K562 (cell line): ENCODE data around the gene FCRL1. TPM values are rescaled to one million over a fixed set of nuclear protein-coding genes. Genes with fewer than 3 reads are reported as not detected.

Experiments
- ATAC-seq: fragments of 200-7000 bp; cut with Tn5 transposase; 3 replicates; pipeline ENCODE4 v1.9.1; 2020; ENCODE audit warnings: moderate library complexity
- BruUV-seq: library from RNA; stranded (reverse); fragments of 400-500 nt; replicated peaks from 2 replicates; lab custom pipeline; 2021; lab: Mats Ljungman, UMichigan
- CTCF ChIA-PET: fragments of 300-600 bp; formaldehyde crosslinking; extraction: SDS; loops from one replicate; lab custom pipeline; 2021; ENCODE audit warnings: low intra/inter-chr PET ratio; lab: Yijun Ruan, JAX
- POLR2A ChIA-PET: fragments of 300-600, 350-650 bp; sonication (Branson Sonifier 250); formaldehyde crosslinking; extraction: SDS; loops from one replicate; lab custom pipeline; 2021; ENCODE audit warnings: antibody characterized with exemption, inconsistent platforms; lab: Yijun Ruan, JAX
- DNase-seq, 4 experiments: peaks; one replicate each; pipeline versions ENCODE4 v3.0.0 to v3.0.0-alpha.2; 2011 to 2018; ENCODE audit warnings: low spot score in 3 of 4, mixed read lengths in 3 of 4; ENCODE audit errors: extremely low read depth in 1 of 4
- FAIRE-seq: peaks from 2 replicates; lab custom pipeline; 2011; peaks lifted over from hg19 to GRCh38; lab: Jason Lieb, UNC
- H2AFZ ChIP-seq: 2 replicates; pipeline ENCODE4 v1.6.0; 2011; ENCODE audit warnings: low read depth, low read length, control low read depth, inconsistent platforms
- H3K27ac ChIP-seq: fragments of 200-600 bp; 3 replicates; pipeline ENCODE4 v1.8.0; 2011; ENCODE audit warnings: low read depth, mild to moderate bottlenecking, control low read depth, inconsistent platforms, low read length, moderate library complexity, mixed read lengths; ENCODE audit errors: extremely low read depth
- H3K27me3 ChIP-seq, 2 experiments: fragments of 300-600 bp in 1 of 2; 2 replicates in 1 of 2; 3 replicates in 1 of 2; pipeline versions ENCODE4 v1.6.0 to v1.8.0; 2011; ENCODE audit warnings: inconsistent platforms in 2 of 2, low read length in 2 of 2, mild to moderate bottlenecking in 1 of 2, mixed read lengths in 1 of 2, moderate library complexity in 1 of 2; ENCODE audit not compliant: control insufficient read depth in 2 of 2, insufficient read depth in 2 of 2
- H3K36me3 ChIP-seq: fragments of 300-600 bp; 3 replicates; pipeline ENCODE4 v1.8.0; 2011; ENCODE audit warnings: mild to moderate bottlenecking, low read length, inconsistent platforms; ENCODE audit not compliant: control insufficient read depth, insufficient read depth
- H3K4me1 ChIP-seq, 2 experiments: fragments of 200-600 bp in 1 of 2; replicated peaks in 1 of 2; 2 replicates in 1 of 2; 3 replicates in 1 of 2; pipeline versions ENCODE4 v1.5.1 to v1.8.0; 2011; ENCODE audit warnings: inconsistent platforms in 2 of 2, low read length in 2 of 2, mild to moderate bottlenecking in 1 of 2, mixed read lengths in 1 of 2, moderate library complexity in 1 of 2; ENCODE audit not compliant: control insufficient read depth in 2 of 2, insufficient read depth in 2 of 2
- H3K4me2 ChIP-seq: 2 replicates; pipeline ENCODE4 v1.6.1; 2011; ENCODE audit warnings: low read length, control low read depth, inconsistent platforms, mixed read lengths; ENCODE audit not compliant: insufficient read depth
- H3K4me3 ChIP-seq: fragments of 200-600 bp; sonication (generic), shearing (Covaris generic); 2 replicates; pipeline ENCODE4 v1.5.1; 2016; ENCODE audit warnings: control low read depth, inconsistent platforms
- H3K79me2 ChIP-seq: fragments of 200-600 bp; 3 replicates; pipeline ENCODE4 v1.8.0; 2011; ENCODE audit warnings: low read length, inconsistent platforms; ENCODE audit not compliant: control insufficient read depth, insufficient read depth
- H3K9ac ChIP-seq, 2 experiments: 2 replicates each; pipeline versions ENCODE4 v1.6.0 to v1.6.1; 2011; ENCODE audit warnings: low read depth in 2 of 2, low read length in 2 of 2, control low read depth in 1 of 2, inconsistent platforms in 1 of 2, mild to moderate bottlenecking in 1 of 2, mixed read lengths in 1 of 2; ENCODE audit not compliant: insufficient read depth in 1 of 2
- H3K9me1 ChIP-seq: one replicate; pipeline ENCODE4 v1.6.0; 2011; ENCODE audit warnings: inconsistent platforms, mild to moderate bottlenecking, low read length, moderate library complexity; ENCODE audit not compliant: control insufficient read depth, insufficient read depth
- H3K9me3 ChIP-seq: replicated peaks from 2 replicates; pipeline ENCODE4 v1.5.1; 2011; ENCODE audit warnings: low read depth, low read length, inconsistent platforms; ENCODE audit not compliant: control insufficient read depth, insufficient read depth
- H4K20me1 ChIP-seq: replicated peaks from 2 replicates; pipeline ENCODE4 v1.6.1; 2011; ENCODE audit warnings: low read length, inconsistent platforms, mixed read lengths; ENCODE audit not compliant: control insufficient read depth, insufficient read depth
- CBX1 ChIP-seq: sonication (generic); IDR thresholded peaks from 2 replicates; pipeline ENCODE4 v1.6.1; 2016; ENCODE audit warnings: antibody characterized with exemption, low read depth, mild to moderate bottlenecking
- CTCFL ChIP-seq: IDR thresholded peaks from 2 replicates; pipeline ENCODE4 v1.6.1; 2011; ENCODE audit warnings: borderline replicate concordance, low read depth, mild to moderate bottlenecking, moderate library complexity, low read length; ENCODE audit not compliant: insufficient read depth, poor library complexity, severe bottlenecking
- FOXA3 ChIP-seq, 2 experiments: fragments of 450-650 bp in 1 of 2; sonication (generic) in 1 of 2; formaldehyde crosslinking; IDR thresholded peaks in 1 of 2; conservative IDR thresholded peaks in 1 of 2; 2 replicates each; pipeline versions ENCODE4 v1.4.0 to v1.8.0; 2020 to 2022; ENCODE audit warnings: mild to moderate bottlenecking in 2 of 2, missing genetic modification reagents in 1 of 2
- FOXK2 ChIP-seq, 2 experiments: fragments of 450-650 bp; IDR thresholded peaks in 1 of 2; conservative IDR thresholded peaks in 1 of 2; 2 replicates each; pipeline ENCODE4 v1.6.1; 2016; ENCODE audit warnings: low read depth in 2 of 2, mild to moderate bottlenecking in 1 of 2
- FUS ChIP-seq: fragments of 200-400 bp; formaldehyde crosslinking; optimal IDR thresholded peaks from 2 replicates; pipeline ENCODE3; 2017; ENCODE audit warnings: low read depth, low read length
- OTX1 ChIP-seq: fragments of 450-650 bp; formaldehyde crosslinking; IDR thresholded peaks from 2 replicates; pipeline ENCODE4 v1.4.0; 2022; ENCODE audit warnings: mild to moderate bottlenecking
- PATZ1 ChIP-seq: fragments of 250-450 bp; sonication (Bioruptor Pico); IDR thresholded peaks from 2 replicates; pipeline ENCODE4 v1.5.0; 2020; ENCODE audit warnings: mild to moderate bottlenecking, borderline replicate concordance
- PHF21A ChIP-seq: fragments of 450-650 bp; IDR thresholded peaks from 2 replicates; pipeline ENCODE4 v1.6.1; 2017; ENCODE audit warnings: low read depth, borderline replicate concordance
- POLR3A ChIP-seq: IDR thresholded peaks from 2 replicates; pipeline ENCODE4 v1.6.1; 2011; ENCODE audit warnings: borderline replicate concordance, mild to moderate bottlenecking, moderate library complexity; ENCODE audit not compliant: insufficient read length, insufficient read depth; ENCODE audit errors: extremely low read depth
- RUNX1 ChIP-seq: sonication (generic); IDR thresholded peaks from 2 replicates; pipeline ENCODE4 v1.6.1; 2016; ENCODE audit warnings: antibody characterized with exemption, low read depth
- SRSF1 ChIP-seq: fragments of 200-400 bp; formaldehyde crosslinking; IDR thresholded peaks from 2 replicates; pipeline ENCODE4 v1.6.1; 2017; ENCODE audit warnings: mild to moderate bottlenecking, low read depth, low read length, moderate library complexity
- TOE1 ChIP-seq, 2 experiments: fragments of 450-650 bp in 1 of 2; sonication (generic) in 1 of 2; formaldehyde crosslinking in 1 of 2; IDR thresholded peaks; 2 replicates each; pipeline versions ENCODE4 v1.7.1 to v1.8.0; 2016 to 2022; ENCODE audit warnings: borderline replicate concordance in 2 of 2, mild to moderate bottlenecking in 2 of 2, antibody characterized with exemption in 1 of 2, inconsistent platforms in 1 of 2, low read depth in 1 of 2, missing genetic modification reagents in 1 of 2, moderate library complexity in 1 of 2
- ZFP1 ChIP-seq: fragments of 450-650 bp; formaldehyde crosslinking; IDR thresholded peaks from 2 replicates; pipeline ENCODE4 v1.4.0; 2020; ENCODE audit warnings: mild to moderate bottlenecking, mixed read lengths
- ZNF146 ChIP-seq: IDR thresholded peaks from one replicate; pipeline ENCODE4 v1.6.1; 2018; ENCODE audit warnings: missing compliant biosample characterization; ENCODE audit not compliant: unreplicated experiment
- whole genome bisulfite sequencing: fragments of 100-300 bp; shearing (Covaris generic); methylation state at CpG from one replicate; pipeline ENCODE4 v1.1.6; 2016; ENCODE audit warnings: low coverage, mixed read lengths; ENCODE audit not compliant: insufficient coverage; ENCODE audit errors: missing lambda C conversion rate; 5-methylcytosine and 5-hydroxymethylcytosine counted together
- in situ Hi-C: fragments of 300-500 bp; cut with MboI; formaldehyde crosslinking; loops from 4 replicates; pipeline ENCODE4 v1.15.0; 2018; ENCODE audit warnings: inconsistent platforms, mixed read lengths
- intact Hi-C: fragments of 100-400 bp; cut with micrococcal nuclease; formaldehyde crosslinking; loops from 2 replicates; pipeline ENCODE4 v1.14.2; 2022
- polyA plus RNA-seq, 8 experiments: library from polyadenylated mRNA; depleted of rRNA in 4 of 8; stranded (reverse) in 5 of 8; unstranded in 3 of 8; fragments of >200 nt; fragmentation: Nextera tagmentation in 2 of 8; fragmentation: Illumina TruSeq in 1 of 8; extraction: Ambion mirVana in 2 of 8; extraction: Trizol in 1 of 8; gene quantifications; 2 replicates each; pipeline versions ENCODE4 v1.2.1 to v1.2.3, GENCODE V29; 2011 to 2014; ENCODE audit warnings: inconsistent platforms in 1 of 8, missing spikeins in 1 of 8
- total RNA-seq, 7 experiments: library from RNA; depleted of rRNA in 6 of 7; stranded (reverse); fragments of >200 nt in 6 of 7; fragmentation: Illumina TruSeq in 2 of 7; extraction: Trizol in 2 of 7; gene quantifications; 2 replicates each; pipeline versions ENCODE4 v1.2.1 to v1.2.3, GENCODE V29; 2011 to 2021; ENCODE audit warnings: low replicate concordance in 1 of 7

The FCRL1 gene
- total and polyA plus RNA-seq, 9 of the 15 experiments (the other 6 are each of a cell fraction or from before 2014, with no cell fraction given) = not detected

- no peak for FAIRE-seq
- TF ChIP-seq RUNX1 (no peak), SRSF1 (no peak), PATZ1 (CRISPR knock-in tag) (no peak), OTX1 (CRISPR knock-in tag) (no peak), FOXA3 (CRISPR knock-in tag; conservative IDR thresholded peaks at IDR 0.05 in 1 of 2, IDR thresholded peaks at IDR 0.05 in 1 of 2) (no peak), PHF21A (no peak), TOE1 (IDR thresholded peaks at IDR 0.05; ENCODE audit: borderline replicate concordance) (no peak), TOE1 (CRISPR knock-in tag; IDR thresholded peaks at IDR 0.05; ENCODE audit: borderline replicate concordance, low read depth) (no peak), ZNF146 (CRISPR knock-in tag) (no peak), CBX1 (no peak), FOXK2 (conservative IDR thresholded peaks at IDR 0.05 in 1 of 2, IDR thresholded peaks at IDR 0.05 in 1 of 2; ENCODE audit: low read depth in 2 of 2) (no peak), FUS (no peak), ZFP1 (CRISPR knock-in tag) (no peak), POLR3A (no peak), CTCFL (no peak)
- ChIA-PET CTCF (no interaction called here), POLR2A (no interaction called here)
- H2AFZ ChIP-seq = no peak overlapping the region
- no peak for DNase-seq
- no peak overlapping the region for H3K9ac ChIP-seq
- no peaks in the 10 kb centered on the region for H3K9me1 ChIP-seq
- no TSS peak for BruUV-seq
- intact Hi-C loops (no loop called here), in situ Hi-C loops (no loop called here)
- H3K9me3 ChIP-seq = no peaks in the 10 kb centered on the region
- no peak overlapping the region for H3K4me3 ChIP-seq
- H3K79me2 ChIP-seq = no peaks in the 10 kb centered on the region
- no peaks in the 10 kb centered on the region for H3K27me3 ChIP-seq
- no peak overlapping the region for H3K27ac ChIP-seq
- no peaks in the 10 kb centered on the region for H3K36me3 ChIP-seq
- no peak for ATAC-seq
- H3K4me1 ChIP-seq = no peaks in the 10 kb centered on the region
- no peak overlapping the region for H3K4me2 ChIP-seq
- no peaks in the 10 kb centered on the region for H4K20me1 ChIP-seq
- 0% methylated on average over 1 of the region's 3 CpGs for WGBS
Observed at GRCh38 chr1:157748262-157748817, 71.6 kb downstream of the FCRL1 start.
